Caco-2 (cell line): Measurements from ENCODE around the gene URI1. TPM values are rescaled to one million over a fixed set of nuclear protein-coding genes. Genes with fewer than 3 reads are reported as not detected.
A peak's percentile ranks its signal among the peaks of the same experiment; 100 is the strongest.

Source experiments
- Bru-seq: library from RNA; stranded (reverse); fragments of 400-500 nt; gene quantifications from one replicate; lab custom pipeline; 2021; lab: Mats Ljungman, UMichigan
- BruChase-seq, 2 experiments: library from RNA; stranded (reverse); fragments of 400-500 nt; gene quantifications; one replicate each; lab custom pipeline; 2021; lab: Mats Ljungman, UMichigan
- BruUV-seq: library from RNA; stranded (reverse); fragments of 400-500 nt; replicated peaks from 2 replicates; lab custom pipeline; 2021; lab: Mats Ljungman, UMichigan
- CTCF ChIA-PET: fragments of 300-600 bp; sonication (Branson Sonifier 250); formaldehyde crosslinking; loops from one replicate; lab custom pipeline; 2022; ENCODE audit warnings: antibody characterized with exemption; lab: Charles Lee
- POLR2A ChIA-PET: fragments of 300-600 bp; sonication (Branson Sonifier 250); formaldehyde crosslinking; loops from one replicate; lab custom pipeline; 2022; ENCODE audit warnings: antibody characterized with exemption; lab: Charles Lee
- DNase-seq, 2 experiments: peaks; one replicate each; pipeline versions ENCODE4 v3.0.0 to v3.0.0-alpha.2; 2020 to 2022
- H3K27me3 ChIP-seq: replicated peaks from 2 replicates; pipeline ENCODE4 v1.6.0; 2011; ENCODE audit warnings: low read length; ENCODE audit not compliant: control insufficient read depth, insufficient read depth
- H3K36me3 ChIP-seq: 2 replicates; pipeline ENCODE4 v1.5.1; 2011; ENCODE audit warnings: low read length; ENCODE audit not compliant: control insufficient read depth, insufficient read depth
- H3K4me1 ChIP-seq: fragments of 250-450 bp; sonication (Bioruptor Pico); 2 replicates; pipeline ENCODE4 v1.5.1; 2020; ENCODE audit warnings: mild to moderate bottlenecking
- H3K4me3 ChIP-seq: 2 replicates; pipeline ENCODE4 v1.5.1; 2011; ENCODE audit warnings: low read depth, mild to moderate bottlenecking, control low read depth, low read length
- H3K9me3 ChIP-seq: fragments of 250-450 bp; sonication (Bioruptor Pico); 2 replicates; pipeline ENCODE4 v1.5.1; 2020; ENCODE audit warnings: mild to moderate bottlenecking, moderate library complexity
- H3K27ac Mint-ChIP-seq: one replicate; pipeline ENCODE4 v1.8.0; 2022; ENCODE audit warnings: mixed read lengths; ENCODE audit not compliant: unreplicated experiment
- H3K27me3 Mint-ChIP-seq: one replicate; pipeline ENCODE4 v1.8.0; 2022; ENCODE audit warnings: mixed read lengths; ENCODE audit not compliant: insufficient read depth, unreplicated experiment
- H3K36me3 Mint-ChIP-seq: one replicate; pipeline ENCODE4 v1.8.0; 2022; ENCODE audit warnings: mild to moderate bottlenecking, mixed read lengths; ENCODE audit not compliant: insufficient read depth, unreplicated experiment
- H3K4me1 Mint-ChIP-seq: one replicate; pipeline ENCODE4 v1.8.0; 2022; ENCODE audit warnings: low read depth, mixed read lengths; ENCODE audit not compliant: unreplicated experiment
- H3K4me3 Mint-ChIP-seq: one replicate; pipeline ENCODE4 v1.8.0; 2022; ENCODE audit warnings: mild to moderate bottlenecking, moderate library complexity, mixed read lengths; ENCODE audit not compliant: unreplicated experiment
- H3K9me3 Mint-ChIP-seq: one replicate; pipeline ENCODE4 v1.8.0; 2022; ENCODE audit warnings: mixed read lengths; ENCODE audit not compliant: unreplicated experiment
- intact Hi-C: fragments of 100-400 bp; cut with micrococcal nuclease; formaldehyde crosslinking; loops from one replicate; pipeline ENCODE4 v1.10.0; 2022; ENCODE audit not compliant: unreplicated experiment
- long read RNA-seq: library from polyadenylated mRNA; stranded (forward); transcript quantifications from one replicate; pipeline ENCODE4 v2.0.0, GENCODE V29; 2022
- total RNA-seq: library from RNA; stranded (reverse); gene quantifications from 2 replicates; pipeline ENCODE4 v1.2.3, GENCODE V29; 2022
- TF ChIP-seq, protein P1 (sequence below), 2 experiments: fragments of 200-600 bp in 1 of 2; IDR thresholded peaks; 1 replicate in 1 of 2; 2 replicates in 1 of 2; pipeline versions ENCODE4 v1.5.1 to v1.8.0; 2011 to 2022; ENCODE audit warnings: antibody characterized with exemption in 1 of 2, control low read depth in 1 of 2, inconsistent platforms in 1 of 2, low read depth in 1 of 2, low read length in 1 of 2, mild to moderate bottlenecking in 1 of 2, moderate library complexity in 1 of 2; ENCODE audit not compliant: insufficient read depth in 1 of 2, severe bottlenecking in 1 of 2, unreplicated experiment in 1 of 2

URI1 gene, protein sequence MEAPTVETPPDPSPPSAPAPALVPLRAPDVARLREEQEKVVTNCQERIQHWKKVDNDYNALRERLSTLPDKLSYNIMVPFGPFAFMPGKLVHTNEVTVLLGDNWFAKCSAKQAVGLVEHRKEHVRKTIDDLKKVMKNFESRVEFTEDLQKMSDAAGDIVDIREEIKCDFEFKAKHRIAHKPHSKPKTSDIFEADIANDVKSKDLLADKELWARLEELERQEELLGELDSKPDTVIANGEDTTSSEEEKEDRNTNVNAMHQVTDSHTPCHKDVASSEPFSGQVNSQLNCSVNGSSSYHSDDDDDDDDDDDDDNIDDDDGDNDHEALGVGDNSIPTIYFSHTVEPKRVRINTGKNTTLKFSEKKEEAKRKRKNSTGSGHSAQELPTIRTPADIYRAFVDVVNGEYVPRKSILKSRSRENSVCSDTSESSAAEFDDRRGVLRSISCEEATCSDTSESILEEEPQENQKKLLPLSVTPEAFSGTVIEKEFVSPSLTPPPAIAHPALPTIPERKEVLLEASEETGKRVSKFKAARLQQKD
- total RNA-seq (53.9 and 59.5 TPM in 2 replicates), Bru-seq, nascent RNA (percentile 88 among the genes with signal in this experiment), BruChase-seq, experiment 1, labeled RNA remaining after a 2-hour chase (percentile 87 among the genes with signal in this experiment), BruChase-seq, experiment 2, labeled RNA remaining after a 6-hour chase (percentile 84 among the genes with signal in this experiment)
- long read RNA-seq, transcript URI1-206 (10 exons, 2,495 nt) = minor isoform, 14 of 76 reads
- long read RNA-seq, transcript URI1-202 (11 exons, 3,444 nt) = major isoform, 35 of 76 reads
- long read RNA-seq, partial matches to known transcripts = 14 of 76 reads
- long read RNA-seq, other reads (novel, unspliced or antisense) = 13 of 76 reads

DNA sequence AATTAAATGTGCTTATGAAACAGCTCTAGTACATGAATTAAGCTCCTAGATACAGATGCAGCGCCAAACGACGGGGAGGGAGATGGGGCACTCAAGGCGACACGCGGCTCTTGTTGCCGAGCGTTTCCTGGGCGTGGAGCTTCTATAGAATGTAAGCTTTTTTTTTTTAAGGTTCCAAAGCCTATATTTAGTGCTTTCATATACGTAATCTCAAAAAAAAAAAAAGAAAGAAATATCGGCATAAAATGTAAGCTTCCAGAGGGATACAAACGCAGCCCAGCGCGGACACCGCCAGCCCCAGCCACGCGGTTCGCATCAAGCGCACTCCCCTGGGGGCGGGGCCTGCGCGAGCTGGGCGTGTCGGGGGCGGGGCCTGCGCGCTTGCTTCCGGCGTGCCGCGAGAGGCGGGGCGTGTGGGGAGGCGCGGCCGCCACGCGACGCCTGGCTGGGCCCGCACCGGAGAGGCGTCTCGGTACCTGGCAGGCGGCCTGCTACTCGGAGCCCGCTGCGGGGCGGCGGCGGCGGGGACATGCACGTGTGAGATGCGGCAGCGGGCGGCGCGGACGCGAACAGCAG is at the start of gene URI1:
Gene URI1, plus strand, starts transcription at position 412 of the 576 bp plus-strand sequence. CDS start 309 bp downstream, outside the sequence.
- TF ChIP-seq, protein P1, sequence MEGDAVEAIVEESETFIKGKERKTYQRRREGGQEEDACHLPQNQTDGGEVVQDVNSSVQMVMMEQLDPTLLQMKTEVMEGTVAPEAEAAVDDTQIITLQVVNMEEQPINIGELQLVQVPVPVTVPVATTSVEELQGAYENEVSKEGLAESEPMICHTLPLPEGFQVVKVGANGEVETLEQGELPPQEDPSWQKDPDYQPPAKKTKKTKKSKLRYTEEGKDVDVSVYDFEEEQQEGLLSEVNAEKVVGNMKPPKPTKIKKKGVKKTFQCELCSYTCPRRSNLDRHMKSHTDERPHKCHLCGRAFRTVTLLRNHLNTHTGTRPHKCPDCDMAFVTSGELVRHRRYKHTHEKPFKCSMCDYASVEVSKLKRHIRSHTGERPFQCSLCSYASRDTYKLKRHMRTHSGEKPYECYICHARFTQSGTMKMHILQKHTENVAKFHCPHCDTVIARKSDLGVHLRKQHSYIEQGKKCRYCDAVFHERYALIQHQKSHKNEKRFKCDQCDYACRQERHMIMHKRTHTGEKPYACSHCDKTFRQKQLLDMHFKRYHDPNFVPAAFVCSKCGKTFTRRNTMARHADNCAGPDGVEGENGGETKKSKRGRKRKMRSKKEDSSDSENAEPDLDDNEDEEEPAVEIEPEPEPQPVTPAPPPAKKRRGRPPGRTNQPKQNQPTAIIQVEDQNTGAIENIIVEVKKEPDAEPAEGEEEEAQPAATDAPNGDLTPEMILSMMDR (IDR thresholded peaks at IDR 0.05; ENCODE audit: insufficient read depth in 1 of 2, low read depth in 1 of 2, low read length in 1 of 2, severe bottlenecking in 1 of 2, unreplicated experiment in 1 of 2) = no peak
- CTCF ChIA-PET = interaction anchor here (0.6 to 0.7 kb wide), 2 partner anchors 14 to 445 kb away, joined by 3 read pairs; no protein-coding TSS in a partner anchor

DNA sequence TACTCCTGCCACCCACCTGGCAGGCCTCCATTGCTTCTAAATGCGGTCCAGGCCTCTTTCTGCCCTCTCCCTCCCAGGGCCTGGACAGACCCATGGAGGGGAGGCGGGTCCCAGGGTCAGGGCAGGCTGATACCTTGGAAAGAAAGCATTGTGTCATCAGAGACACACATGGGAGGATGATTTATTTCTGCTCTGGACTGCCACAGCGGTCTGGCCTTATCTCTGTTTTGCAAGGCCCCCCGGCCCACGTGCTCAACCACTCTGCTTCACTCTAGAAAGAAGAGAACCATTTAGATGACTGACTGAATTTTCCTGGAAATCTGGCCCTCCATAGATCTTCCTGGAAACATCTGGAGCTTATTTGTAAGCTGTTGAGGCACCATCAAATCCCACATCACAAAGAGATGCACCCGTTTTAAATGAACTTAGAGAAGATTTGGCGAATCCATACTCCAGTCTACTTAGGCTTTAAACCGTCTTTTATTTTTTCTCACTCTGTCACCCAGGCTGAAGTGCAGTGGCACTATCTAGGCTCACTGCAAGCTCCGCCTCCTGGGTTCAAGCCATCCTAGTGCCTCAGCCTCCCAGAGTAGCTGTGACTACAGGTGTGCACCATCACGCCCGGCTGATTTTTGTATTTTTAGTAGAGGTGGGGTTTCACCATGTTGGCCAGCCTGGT is 48.3 kb upstream of the URI1 start:
- POLR2A ChIA-PET = no interaction called here
- no peak for DNase-seq

More for the DNA sequence above, at the start of gene URI1:
- Histone ChIP-seq H3K27me3 (no peaks in the 10 kb centered on the region), H3K4me1 (peaks cover 8% of the 10 kb centered on the region; the same call in 1 of the 2 replicates), H3K36me3 (no peaks in the 10 kb centered on the region), H3K9me3 (no peaks in the 10 kb centered on the region), H3K4me3 (peak within 1 kb of the TSS; percentile 56)
- H3K4me1 Mint-ChIP-seq = peaks cover 12% of the 10 kb centered on the region
- POLR2A ChIA-PET = interaction anchor here (0.5 to 1.5 kb wide), 6 partner anchors 18 to 709 kb away, joined by 3 to 5 read pairs (median 4); partner anchors contain the start of gene POP4
- peak within 1 kb of the TSS; percentile 92 for H3K27ac Mint-ChIP-seq
- TSS peak; percentile 97 for BruUV-seq
- no peaks in the 10 kb centered on the region for H3K27me3 Mint-ChIP-seq
- H3K9me3 Mint-ChIP-seq = peaks cover 8% of the 10 kb centered on the region
- H3K36me3 Mint-ChIP-seq = peaks cover 6% of the 10 kb centered on the region
- intact Hi-C loops = loop anchor here (5.0 kb wide), 1 partner anchor 335 kb away; the partner anchor contains the start of gene POP4
- H3K4me3 Mint-ChIP-seq = peak within 1 kb of the TSS; percentile 98
- DNase-seq = peak; percentile 90 to 97

More for the DNA sequence above, 48.3 kb upstream of the URI1 start:
- BruUV-seq = no TSS peak
- Histone ChIP-seq H3K4me1 (no peaks in the 10 kb centered on the region), H3K27me3 (no peaks in the 10 kb centered on the region), H3K36me3 (no peaks in the 10 kb centered on the region), H3K9me3 (no peaks in the 10 kb centered on the region), H3K4me3 (no peak overlapping the region)
- no peaks in the 10 kb centered on the region for H3K9me3 Mint-ChIP-seq
- no peak overlapping the region for H3K4me3 Mint-ChIP-seq
- no peak overlapping the region for H3K27ac Mint-ChIP-seq
- no peaks in the 10 kb centered on the region for H3K4me1 Mint-ChIP-seq
- no peaks in the 10 kb centered on the region for H3K36me3 Mint-ChIP-seq
- TF ChIP-seq, protein P1 (IDR thresholded peaks at IDR 0.05; ENCODE audit: insufficient read depth in 1 of 2, low read depth in 1 of 2, low read length in 1 of 2, severe bottlenecking in 1 of 2, unreplicated experiment in 1 of 2) = no peak
- CTCF ChIA-PET = no interaction called here
- intact Hi-C loops = no loop called here
- H3K27me3 Mint-ChIP-seq = peaks cover 10% of the 10 kb centered on the region
